OCI-LY3 (cell line): ENCODE measurements around the gene PDE6H.

ENCODE experiments used
- H2AFZ ChIP-seq: fragments of 200-600, 300-600 bp; shearing (Covaris generic); 2 replicates; pipeline ENCODE4 v1.6.0; 2014; ENCODE audit warnings: antibody characterized with exemption, low read depth, low read length
- H3K27ac ChIP-seq: fragments of 200-600, 300-600 bp; sonication (generic); 2 replicates; pipeline ENCODE4 v1.5.1; 2014; ENCODE audit warnings: mild to moderate bottlenecking, low read length, moderate library complexity, mixed read lengths
- H3K27me3 ChIP-seq: fragments of 200-600, 300-600 bp; sonication (generic); 2 replicates; pipeline ENCODE4 v1.6.1; 2014; ENCODE audit warnings: low read depth, low read length, mixed read lengths
- H3K36me3 ChIP-seq: fragments of 200-600, 300-600 bp; sonication (generic); replicated peaks from 2 replicates; pipeline ENCODE3; 2014; ENCODE audit warnings: low read depth, low read length, mixed read lengths
- H3K4me1 ChIP-seq: fragments of 300-600, 200-600 bp; sonication (generic); 2 replicates; pipeline ENCODE4 v1.6.1; 2014; ENCODE audit warnings: low read length, mixed read lengths
- H3K4me2 ChIP-seq: fragments of 200-600, 300-600 bp; sonication (generic); 2 replicates; pipeline ENCODE4 v1.6.1; 2014; ENCODE audit warnings: low read length, mixed read lengths
- H3K4me3 ChIP-seq: fragments of 300-600, 200-600 bp; sonication (generic); 2 replicates; pipeline ENCODE4 v1.5.1; 2014; ENCODE audit warnings: antibody characterized with exemption, mild to moderate bottlenecking, low read length, moderate library complexity
- H3K79me2 ChIP-seq: fragments of 300-600, 200-600 bp; shearing (Covaris generic); 2 replicates; pipeline ENCODE4 v1.6.1; 2014; ENCODE audit warnings: mild to moderate bottlenecking, low read length, mixed read lengths
- H3K9ac ChIP-seq: fragments of 300-600, 200-600 bp; shearing (Covaris generic); 2 replicates; pipeline ENCODE4 v1.6.0; 2014; ENCODE audit warnings: mild to moderate bottlenecking, low read length, moderate library complexity
- H3K9me3 ChIP-seq: fragments of 200-600, 300-600 bp; shearing (Covaris generic); 2 replicates; pipeline ENCODE4 v1.6.1; 2014; ENCODE audit warnings: low read length, mixed read lengths; ENCODE audit not compliant: insufficient read depth
- H4K20me1 ChIP-seq: fragments of 200-600, 300-600 bp; sonication (generic); 2 replicates; pipeline ENCODE4 v1.6.1; 2016; ENCODE audit warnings: low read length, mixed read lengths; ENCODE audit not compliant: insufficient read depth
- CTCF ChIP-seq: fragments of 200-600, 300-600 bp; sonication (generic); IDR thresholded peaks from 2 replicates; pipeline ENCODE4 v1.5.1; 2014; ENCODE audit warnings: antibody characterized with exemption, low read length, low read depth
- EZH2phosphoT487 ChIP-seq: fragments of 200-600 bp; shearing (Covaris generic); IDR thresholded peaks from 2 replicates; pipeline ENCODE4 v1.6.1; 2018; ENCODE audit warnings: antibody characterized with exemption, mixed run types, low read depth

Gene PDE6H

GRCh38 chr12:14934511-14934910 lies 38.3 kb upstream of the PDE6H start:
- Histone ChIP-seq H2AFZ (no peak overlapping the region), H3K4me3 (no peak overlapping the region), H3K4me2 (no peak overlapping the region), H3K27ac (no peak overlapping the region), H3K9ac (no peak overlapping the region), H4K20me1 (no peaks in the 10 kb centered on the region), H3K36me3 (peaks cover 18% of the 10 kb centered on the region), H3K4me1 (peaks cover 4% of the 10 kb centered on the region), H3K27me3 (no peaks in the 10 kb centered on the region), H3K9me3 (no peaks in the 10 kb centered on the region), H3K79me2 (no peaks in the 10 kb centered on the region)
- TF ChIP-seq EZH2phosphoT487 (no peak), CTCF (no peak)

- no peak overlapping the region for H3K4me2 ChIP-seq
- H2AFZ ChIP-seq: no peak overlapping the region
- no peak for TF ChIP-seq EZH2phosphoT487
- no peak for TF ChIP-seq CTCF
- no peaks in the 10 kb centered on the region for H4K20me1 ChIP-seq
- peaks cover 21% of the 10 kb centered on the region for H3K36me3 ChIP-seq
- peaks cover 7% of the 10 kb centered on the region for H3K4me1 ChIP-seq
- no peaks in the 10 kb centered on the region for H3K9me3 ChIP-seq
- H3K4me3 ChIP-seq: no peak overlapping the region
- H3K27ac ChIP-seq: no peak overlapping the region
- H3K9ac ChIP-seq: no peak overlapping the region
- H3K79me2 ChIP-seq: no peaks in the 10 kb centered on the region
- H3K27me3 ChIP-seq: no peaks in the 10 kb centered on the region
These were observed 37.8 kb upstream of the PDE6H start for GRCh38 chr12:14935031-14935430.

- Histone ChIP-seq H3K9ac (no peak overlapping the region), H3K9me3 (no peaks in the 10 kb centered on the region), H4K20me1 (no peaks in the 10 kb centered on the region), H3K27ac (no peak overlapping the region), H3K4me3 (no peak overlapping the region), H3K27me3 (no peaks in the 10 kb centered on the region), H3K4me2 (no peak overlapping the region), H3K36me3 (peaks cover 27% of the 10 kb centered on the region), H3K4me1 (peaks cover 7% of the 10 kb centered on the region), H3K79me2 (no peaks in the 10 kb centered on the region), H2AFZ (no peak overlapping the region)
- TF ChIP-seq EZH2phosphoT487 (no peak), CTCF (peak; percentile 45)
These were observed 36.5 kb upstream of the PDE6H start for GRCh38 chr12:14936224-14936861.

DNA sequence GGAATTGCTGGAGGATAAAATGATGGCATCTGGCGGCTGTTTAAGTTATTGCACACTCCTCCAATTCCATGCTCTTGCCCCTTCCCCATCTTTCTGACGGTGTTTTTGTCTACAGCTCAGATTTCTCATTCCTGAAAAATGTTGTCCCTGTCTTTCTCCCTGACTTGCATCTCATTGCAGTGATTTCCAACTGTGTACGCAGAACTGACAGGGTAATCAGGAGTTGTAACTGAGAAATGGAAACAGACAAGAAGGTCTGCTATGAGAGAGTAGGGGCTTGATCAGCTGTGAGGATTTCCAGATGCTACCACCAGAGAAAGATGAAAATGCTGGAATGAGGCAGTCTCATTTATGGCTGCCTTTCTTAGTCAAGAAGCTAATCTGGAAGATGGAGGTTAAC lies 35.8 kb upstream of the PDE6H start:
- Histone ChIP-seq H3K9me3 (no peaks in the 10 kb centered on the region), H3K27ac (no peak overlapping the region), H3K79me2 (no peaks in the 10 kb centered on the region), H3K36me3 (peaks cover 29% of the 10 kb centered on the region), H3K4me2 (no peak overlapping the region), H4K20me1 (no peaks in the 10 kb centered on the region), H3K9ac (no peak overlapping the region), H3K27me3 (no peaks in the 10 kb centered on the region), H3K4me3 (no peak overlapping the region), H3K4me1 (peaks cover 7% of the 10 kb centered on the region), H2AFZ (no peak overlapping the region)
- TF ChIP-seq CTCF (no peak), EZH2phosphoT487 (no peak)
